ENCODE results near the gene CHST9. TPM values are rescaled to one million over a fixed set of nuclear protein-coding genes. Genes with fewer than 3 reads are reported as not detected.
"Not testable (repeated sequence)": the region's sequence is repeated elsewhere in the genome, so short reads cannot be mapped to it uniquely, and the experiment has no call there.

CHST9 gene
- total RNA-seq, 2 donors from 2014 or later = not detected

DNA sequence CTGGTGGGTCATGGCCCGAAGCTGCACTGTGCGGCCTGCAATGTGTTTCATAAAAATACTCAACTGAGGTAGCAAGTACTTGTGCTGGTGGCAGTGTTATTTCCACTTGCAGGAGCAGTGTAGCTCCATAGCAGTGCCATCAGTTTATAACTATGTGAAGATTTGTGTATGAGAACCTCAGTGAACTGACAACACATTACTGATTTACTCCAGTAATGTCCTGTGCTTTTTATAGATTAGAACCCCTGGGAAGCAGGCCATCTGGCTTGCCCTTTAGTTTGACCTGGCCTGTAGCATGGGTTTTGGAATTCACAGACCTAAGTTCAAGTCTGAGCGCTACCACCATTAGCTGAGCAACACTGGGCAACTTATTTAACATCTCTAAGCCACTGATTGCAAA is 219.9 kb downstream of the CHST9 start:
- ATAC-seq (replicated peaks in 1 of 2) = no peak
- Mint-ChIP-seq H3K4me3 (no peak overlapping the region), H3K4me1 (ENCODE audit: low read depth) (no peaks in the 10 kb centered on the region), H3K27ac (no peak overlapping the region), H3K9me3 (no peaks in the 10 kb centered on the region), H3K36me3 (ENCODE audit: insufficient read depth in 2 of 2) (no peaks in the 10 kb centered on the region), H3K27me3 (ENCODE audit: low read depth) (no peaks in the 10 kb centered on the region)
- DNase-seq = no peak

DNA sequence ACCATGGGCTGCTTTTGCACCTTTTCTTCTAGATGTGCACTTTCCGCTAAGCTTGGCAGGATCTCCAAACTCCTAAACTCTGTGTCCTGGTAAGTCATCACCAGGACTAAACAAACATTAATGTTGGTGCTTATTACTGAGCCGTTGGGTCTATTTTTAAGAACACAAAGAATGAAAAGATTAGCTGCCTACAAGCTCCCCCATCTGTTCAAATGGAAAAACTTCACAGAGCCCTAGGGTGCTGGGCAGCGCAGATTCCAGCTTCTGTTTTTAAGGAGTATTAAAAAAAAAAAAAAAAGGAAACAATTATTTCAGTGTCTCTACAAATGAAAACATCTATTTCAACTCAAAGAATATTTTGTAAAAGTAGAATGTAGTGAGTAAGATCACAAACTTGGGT is 221.8 kb downstream of the CHST9 start:
- H3K4me1 Mint-ChIP-seq (ENCODE audit: low read depth) = no peaks in the 10 kb centered on the region
- no peaks in the 10 kb centered on the region for H3K36me3 Mint-ChIP-seq (ENCODE audit: insufficient read depth in 2 of 2)
- no peaks in the 10 kb centered on the region for H3K27me3 Mint-ChIP-seq (ENCODE audit: low read depth)
- H3K4me3 Mint-ChIP-seq = no peak overlapping the region
- peaks cover 0 to 3% of the 10 kb centered on the region in 2 donors for H3K9me3 Mint-ChIP-seq
- ATAC-seq (replicated peaks in 1 of 2) (no peak), DNase-seq (no peak)
- no peak overlapping the region for H3K27ac Mint-ChIP-seq

DNA sequence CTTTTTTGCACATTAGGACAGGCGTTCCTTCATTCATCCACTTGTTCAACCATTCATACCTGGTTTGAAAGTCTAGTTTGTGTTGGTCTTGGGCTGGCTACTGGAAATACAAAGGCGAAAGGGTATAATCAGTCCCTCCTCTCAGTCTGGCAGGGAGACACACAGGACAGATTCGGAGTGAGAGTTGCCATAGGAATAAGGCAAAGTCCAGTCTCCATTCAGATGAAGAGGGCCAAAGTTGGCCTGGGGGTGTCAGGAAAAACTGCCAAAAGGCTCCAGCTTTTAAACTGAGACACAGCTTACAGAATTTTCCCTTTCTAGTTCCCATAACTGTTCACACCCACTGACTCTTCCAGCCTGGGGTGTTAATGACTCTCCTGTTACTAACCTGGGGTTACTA is 223.3 kb downstream of the CHST9 start:
- Mint-ChIP-seq H3K27me3 (ENCODE audit: low read depth) (no peaks in the 10 kb centered on the region), H3K4me3 (no peak overlapping the region), H3K27ac (no peak overlapping the region), H3K36me3 (ENCODE audit: insufficient read depth in 2 of 2) (no peaks in the 10 kb centered on the region), H3K4me1 (ENCODE audit: low read depth) (no peaks in the 10 kb centered on the region), H3K9me3 (peaks cover 0 to 3% of the 10 kb centered on the region in 2 donors)
- DNase-seq (no peak), ATAC-seq (replicated peaks in 1 of 2) (no peak)

DNA sequence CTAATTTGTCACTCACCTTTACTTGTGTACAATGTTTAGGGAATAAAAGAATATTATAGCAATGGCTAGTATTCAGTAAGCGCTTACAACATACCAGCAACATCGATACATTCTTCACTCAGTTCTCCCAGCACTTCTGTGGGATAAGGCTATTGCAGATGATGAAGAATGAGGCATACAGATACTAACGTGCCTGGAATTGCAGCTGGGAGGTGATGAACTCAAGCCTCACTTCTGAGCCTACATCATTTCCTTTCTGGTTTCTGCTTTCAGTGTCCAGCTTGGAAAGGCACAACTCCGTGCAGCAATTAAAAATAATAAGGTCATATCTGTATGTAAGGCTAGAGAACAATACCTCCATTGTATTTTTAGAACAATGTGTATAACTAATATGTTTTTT is 224.2 kb downstream of the CHST9 start:
- H3K27me3 Mint-ChIP-seq (ENCODE audit: low read depth) = no peaks in the 10 kb centered on the region
- DNase-seq (no peak), ATAC-seq (replicated peaks in 1 of 2) (no peak)

GRCh38 chr18:26956863-26957262 is 228.2 kb downstream of the CHST9 start:
- Mint-ChIP-seq H3K4me1 (ENCODE audit: low read depth) (no peaks in the 10 kb centered on the region), H3K27me3 (ENCODE audit: low read depth) (no peaks in the 10 kb centered on the region), H3K9me3 (peaks cover 5 to 7% of the 10 kb centered on the region in 2 donors), H3K4me3 (no peak overlapping the region), H3K36me3 (ENCODE audit: insufficient read depth in 2 of 2) (no peaks in the 10 kb centered on the region), H3K27ac (no peak overlapping the region)
- ATAC-seq (replicated peaks in 1 of 2) (no peak), DNase-seq (no peak)

More for the DNA sequence above, 224.2 kb downstream of the CHST9 start:
- no peaks in the 10 kb centered on the region for H3K36me3 Mint-ChIP-seq (ENCODE audit: insufficient read depth in 2 of 2)
- H3K9me3 Mint-ChIP-seq = peaks cover 0 to 3% of the 10 kb centered on the region in 2 donors
- H3K4me3 Mint-ChIP-seq = no peak overlapping the region
- no peak overlapping the region for H3K27ac Mint-ChIP-seq
- no peaks in the 10 kb centered on the region for H3K4me1 Mint-ChIP-seq (ENCODE audit: low read depth)

DNA sequence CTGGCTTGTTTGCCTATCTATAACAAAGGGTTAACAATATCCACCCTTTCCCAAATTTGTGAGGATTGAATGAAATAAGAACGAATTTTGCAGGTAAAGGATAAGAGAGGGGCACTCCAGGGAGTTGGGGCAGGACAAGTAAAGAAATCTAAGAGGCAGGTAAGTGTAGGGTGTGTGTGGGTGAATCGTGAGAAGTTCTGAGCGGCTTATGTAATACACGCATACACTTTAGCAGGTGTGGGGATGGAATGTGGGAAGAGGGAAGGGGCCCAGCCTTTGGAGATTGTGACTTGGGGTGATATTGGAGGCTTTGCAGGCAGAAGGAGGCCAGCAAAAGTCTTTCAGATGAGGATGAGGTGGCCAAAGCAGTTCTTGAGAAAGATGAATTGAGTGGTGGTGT is 236.4 kb downstream of the CHST9 start:
- peaks cover 2 to 3% of the 10 kb centered on the region in 2 donors for H3K9me3 Mint-ChIP-seq

GRCh38 chr18:26943906-26944305 is 241.2 kb downstream of the CHST9 start:
- Mint-ChIP-seq H3K4me1 (ENCODE audit: low read depth) (no peaks in the 10 kb centered on the region), H3K27ac (no peak overlapping the region), H3K4me3 (no peak overlapping the region), H3K9me3 (peaks cover 0 to 3% of the 10 kb centered on the region in 2 donors), H3K27me3 (ENCODE audit: low read depth) (no peaks in the 10 kb centered on the region), H3K36me3 (ENCODE audit: insufficient read depth in 2 of 2) (no peaks in the 10 kb centered on the region)
- DNase-seq (no peak), ATAC-seq (replicated peaks in 1 of 2) (no peak)

More for the DNA sequence above, 236.4 kb downstream of the CHST9 start:
- no peak overlapping the region for H3K27ac Mint-ChIP-seq
- ATAC-seq (replicated peaks in 1 of 2) (no peak), DNase-seq (no peak)
- no peaks in the 10 kb centered on the region for H3K27me3 Mint-ChIP-seq (ENCODE audit: low read depth)
- no peak overlapping the region for H3K4me3 Mint-ChIP-seq
- no peaks in the 10 kb centered on the region for H3K4me1 Mint-ChIP-seq (ENCODE audit: low read depth)
- no peaks in the 10 kb centered on the region for H3K36me3 Mint-ChIP-seq (ENCODE audit: insufficient read depth in 2 of 2)

DNA sequence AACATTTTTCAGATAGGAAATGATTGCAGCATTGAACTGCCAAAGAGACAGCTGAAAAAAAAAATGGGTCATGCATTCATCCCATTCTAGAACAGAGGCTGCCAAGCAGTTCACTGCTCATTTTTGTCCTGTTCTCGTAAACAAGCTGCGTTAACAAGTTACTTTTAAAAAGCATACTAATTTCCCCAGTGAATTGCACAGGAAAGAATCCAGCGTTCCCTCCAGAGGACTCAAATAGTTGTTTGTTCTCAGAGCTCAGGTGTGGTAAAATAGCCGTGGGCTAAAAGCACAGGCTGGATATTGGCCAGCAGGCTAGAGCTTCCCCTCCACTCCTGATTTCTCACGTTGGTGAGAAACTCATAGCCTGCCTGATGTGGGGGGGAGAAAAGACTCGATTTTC is 243.5 kb downstream of the CHST9 start:
- no peaks in the 10 kb centered on the region for H3K36me3 Mint-ChIP-seq (ENCODE audit: insufficient read depth in 2 of 2)
- H3K27ac Mint-ChIP-seq = no peak overlapping the region
- DNase-seq (no peak), ATAC-seq (replicated peaks in 1 of 2) (no peak)
- H3K9me3 Mint-ChIP-seq = peaks cover 0 to 3% of the 10 kb centered on the region in 2 donors
- H3K4me3 Mint-ChIP-seq = no peak overlapping the region
- no peaks in the 10 kb centered on the region for H3K4me1 Mint-ChIP-seq (ENCODE audit: low read depth)
- H3K27me3 Mint-ChIP-seq (ENCODE audit: low read depth) = no peaks in the 10 kb centered on the region

GRCh38 chr18:26940744-26941398 is 244.2 kb downstream of the CHST9 start:
- H3K4me3 Mint-ChIP-seq = no peak overlapping the region
- ATAC-seq (replicated peaks in 1 of 2) (no peak), DNase-seq (no peak)
- H3K9me3 Mint-ChIP-seq = peaks cover 0 to 2% of the 10 kb centered on the region in 2 donors
- H3K27me3 Mint-ChIP-seq (ENCODE audit: low read depth) = no peaks in the 10 kb centered on the region
- no peak overlapping the region for H3K27ac Mint-ChIP-seq
- no peaks in the 10 kb centered on the region for H3K36me3 Mint-ChIP-seq (ENCODE audit: insufficient read depth in 2 of 2)
- no peaks in the 10 kb centered on the region for H3K4me1 Mint-ChIP-seq (ENCODE audit: low read depth)

DNA sequence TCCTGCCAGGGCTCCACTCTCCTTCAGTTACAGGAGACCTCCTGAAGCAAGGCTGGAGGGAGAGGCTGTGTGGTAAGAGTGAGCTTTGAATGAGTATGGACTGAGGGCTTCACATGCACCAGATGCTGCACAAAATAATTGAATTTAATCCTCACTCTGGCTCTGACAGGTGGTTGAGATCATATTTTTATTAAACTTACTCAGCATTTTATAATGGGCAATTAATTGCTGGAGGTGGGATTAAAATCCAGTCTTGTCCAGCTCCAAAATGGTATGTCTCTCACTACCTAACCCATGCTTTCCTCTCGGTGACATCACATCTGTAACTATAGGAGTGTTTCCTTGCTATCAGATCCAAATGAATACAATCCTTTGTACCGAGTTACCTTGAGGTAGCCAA is 253.4 kb downstream of the CHST9 start:
- Mint-ChIP-seq H3K9me3 (peaks cover 7 to 11% of the 10 kb centered on the region in 2 donors), H3K36me3 (ENCODE audit: insufficient read depth in 2 of 2) (no peaks in the 10 kb centered on the region), H3K4me3 (no peak overlapping the region), H3K4me1 (ENCODE audit: low read depth) (no peaks in the 10 kb centered on the region), H3K27me3 (ENCODE audit: low read depth) (no peaks in the 10 kb centered on the region), H3K27ac (no peak overlapping the region)
- DNase-seq (no peak), ATAC-seq (replicated peaks in 1 of 2) (no peak)

DNA sequence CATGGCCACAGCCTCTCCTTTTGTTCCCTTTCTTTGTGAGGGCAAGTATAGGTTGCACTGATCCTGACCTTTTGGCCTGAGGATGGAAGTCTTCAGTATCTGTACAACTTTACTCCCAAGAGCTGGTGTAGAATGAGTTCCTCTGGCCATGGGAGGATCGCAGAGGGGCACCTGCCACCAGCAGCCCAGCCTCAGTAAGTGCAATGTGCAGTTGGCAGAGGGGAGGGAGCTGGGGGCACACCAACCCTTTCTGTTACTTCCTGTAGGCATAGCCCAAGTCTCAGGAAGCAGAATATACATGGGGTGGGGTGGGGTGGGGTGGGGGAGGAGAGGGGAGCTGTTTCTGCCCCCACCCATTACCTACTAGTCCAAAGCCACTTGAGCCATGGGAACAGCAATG is 254.5 kb downstream of the CHST9 start:
- no peak for DNase-seq
- no peak for ATAC-seq (replicated peaks in 1 of 2)

DNA sequence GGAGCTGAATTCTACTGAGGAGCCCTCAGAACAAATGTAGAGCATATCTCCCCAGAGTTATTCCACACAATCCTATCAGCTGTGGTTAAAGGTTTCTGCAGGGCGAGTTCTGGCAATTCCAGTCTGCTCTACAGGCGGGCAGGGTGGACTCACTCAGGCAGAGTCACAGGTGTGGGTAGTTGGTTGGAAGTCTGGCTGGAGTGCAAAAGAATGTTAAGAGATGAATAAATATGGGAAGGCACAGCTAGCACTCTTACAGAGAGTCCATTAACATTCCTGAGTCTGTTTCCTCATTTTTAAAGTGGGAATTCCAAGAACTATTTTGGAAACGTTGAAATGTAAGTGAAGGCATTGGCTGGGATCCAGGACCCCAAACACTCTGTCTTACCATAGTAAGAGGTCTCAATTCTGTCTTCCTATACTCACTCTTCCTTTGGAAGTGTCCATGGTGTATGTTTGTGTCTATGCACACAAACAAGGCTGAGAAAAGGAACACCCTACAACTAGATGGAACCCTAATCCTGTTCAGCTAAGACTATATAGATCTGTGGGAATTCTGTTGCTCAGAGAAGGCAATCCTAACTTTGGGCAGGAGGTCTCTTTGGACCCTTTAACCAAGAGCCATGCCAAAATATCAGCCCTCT is 256.3 kb downstream of the CHST9 start:
- no peak overlapping the region for H3K27ac Mint-ChIP-seq
- no peaks in the 10 kb centered on the region for H3K4me1 Mint-ChIP-seq (ENCODE audit: low read depth)
- no peak for ATAC-seq (replicated peaks in 1 of 2)
- H3K9me3 Mint-ChIP-seq = peaks cover 8 to 11% of the 10 kb centered on the region in 2 donors
- H3K27me3 Mint-ChIP-seq (ENCODE audit: low read depth) = no peaks in the 10 kb centered on the region
- DNase-seq = no peak
- H3K36me3 Mint-ChIP-seq (ENCODE audit: insufficient read depth in 2 of 2) = no peaks in the 10 kb centered on the region
- H3K4me3 Mint-ChIP-seq = no peak overlapping the region

More for the DNA sequence above, 254.5 kb downstream of the CHST9 start:
- Mint-ChIP-seq H3K4me1 (ENCODE audit: low read depth) (no peaks in the 10 kb centered on the region), H3K9me3 (peaks cover 8 to 11% of the 10 kb centered on the region in 2 donors), H3K27me3 (ENCODE audit: low read depth) (no peaks in the 10 kb centered on the region), H3K36me3 (ENCODE audit: insufficient read depth in 2 of 2) (no peaks in the 10 kb centered on the region), H3K27ac (no peak overlapping the region), H3K4me3 (no peak overlapping the region)

DNA sequence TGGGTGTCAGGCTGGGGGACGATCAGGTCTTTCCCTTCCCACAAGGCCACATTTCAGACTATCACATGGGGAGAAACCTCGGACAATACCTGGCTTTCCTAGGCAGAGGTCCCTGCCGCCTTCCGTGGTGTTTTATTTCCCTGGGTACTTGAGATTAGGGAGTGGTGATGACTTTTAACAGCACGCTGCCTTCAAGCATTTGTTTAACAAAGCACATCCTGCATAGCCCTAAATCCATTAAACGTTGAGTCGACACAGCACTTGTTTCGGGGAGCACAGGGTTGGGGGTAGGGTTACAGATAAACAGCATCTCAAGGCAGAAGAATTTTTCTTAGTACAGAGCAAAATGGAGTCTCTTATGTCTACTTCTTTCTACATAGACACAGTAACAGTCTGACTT is 257.3 kb downstream of the CHST9 start:
- not testable (repeated sequence) for ATAC-seq (replicated peaks in 1 of 2); H3K4me3 Mint-ChIP-seq; H3K9me3 Mint-ChIP-seq; H3K27me3 Mint-ChIP-seq (ENCODE audit: low read depth); H3K27ac Mint-ChIP-seq; H3K36me3 Mint-ChIP-seq (ENCODE audit: insufficient read depth in 2 of 2); H3K4me1 Mint-ChIP-seq (ENCODE audit: low read depth); DNase-seq
